Left ventricle myocardium inferior (tissue), 1 donor: ENCODE data around the gene TBC1D14. TPM values are rescaled to one million over a fixed set of nuclear protein-coding genes. Genes with fewer than 3 reads are reported as not detected.
"Not testable (repeated sequence)": the region's sequence is repeated elsewhere in the genome, so short reads cannot be mapped to it uniquely, and the experiment has no call there.

ENCODE experiments used
- DNase-seq: peaks from one replicate; pipeline ENCODE4 v3.0.0-alpha.2; 2020
- H3K27ac ChIP-seq: fragments of 200-600 bp; replicated peaks from 2 replicates; pipeline ENCODE4 v1.8.0; 2021
- H3K27me3 ChIP-seq: fragments of 200-600 bp; 2 replicates; pipeline ENCODE4 v1.8.0; 2021; ENCODE audit warnings: low read depth
- H3K36me3 ChIP-seq: fragments of 200-600 bp; 2 replicates; pipeline ENCODE4 v1.8.0; 2021
- H3K4me1 ChIP-seq: fragments of 200-600 bp; 2 replicates; pipeline ENCODE4 v1.8.0; 2021
- H3K4me3 ChIP-seq: fragments of 200-600 bp; 2 replicates; pipeline ENCODE4 v1.8.0; 2021; ENCODE audit warnings: mild to moderate bottlenecking, moderate library complexity
- H3K9me3 ChIP-seq: fragments of 200-600 bp; replicated peaks from 2 replicates; pipeline ENCODE4 v1.8.0; 2021
- CTCF ChIP-seq: fragments of 200-600 bp; IDR thresholded peaks from 2 replicates; pipeline ENCODE4 v1.8.0; 2021; ENCODE audit warnings: antibody characterized with exemption, mild to moderate bottlenecking, borderline replicate concordance
- intact Hi-C: fragments of 100-400 bp; cut with micrococcal nuclease; formaldehyde crosslinking; loops from one replicate; pipeline ENCODE4 v1.11.0; 2022
- total RNA-seq: library from RNA; stranded (reverse); fragmentation: NEBNext Ultra II Directional; extraction: Animal tissue kit (Norgen Biotek cat#: 25700); gene quantifications from one replicate; pipeline ENCODE4 v1.2.1, GENCODE V29; 2021
- donor health status: DM: no; HTN: yes; CAD: no; lungs with severe emphysema.

TBC1D14 gene
- total RNA-seq, 1 donor from 2014 or later: 36.1 TPM

DNA sequence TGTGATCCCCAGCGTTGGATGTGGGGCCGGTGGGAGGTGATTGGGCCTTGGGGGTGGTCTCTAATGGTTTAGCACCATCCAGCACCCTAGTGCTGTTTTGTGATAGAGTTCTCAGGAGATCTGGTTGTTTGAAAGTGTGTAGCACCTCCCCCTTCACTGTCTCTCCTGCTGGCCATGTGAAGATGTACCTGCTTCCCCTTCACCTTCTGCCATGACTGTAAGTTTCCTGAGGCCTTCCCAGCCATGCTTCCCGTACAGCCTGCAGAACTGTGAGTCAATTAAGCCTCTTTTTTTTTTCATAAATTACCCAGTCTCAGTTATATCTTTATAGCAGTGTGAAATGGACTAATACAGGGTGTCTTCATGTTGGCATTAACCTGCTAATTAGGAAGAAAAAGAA, 19.3 kb upstream of the TBC1D14 start:
- H3K27me3 ChIP-seq: no peaks in the 10 kb centered on the region
- intact Hi-C loops: no loop called here
- TF ChIP-seq CTCF: no peak
- H3K4me3 ChIP-seq: no peak overlapping the region
- no peak for DNase-seq
- H3K27ac ChIP-seq: no peak overlapping the region
- H3K36me3 ChIP-seq: no peaks in the 10 kb centered on the region
- H3K4me1 ChIP-seq: peaks cover 59% of the 10 kb centered on the region
- H3K9me3 ChIP-seq: peaks cover 10% of the 10 kb centered on the region

- not testable (repeated sequence) for H3K4me3 ChIP-seq, H3K27ac ChIP-seq
These were observed 18.7 kb upstream of the TBC1D14 start for GRCh38 chr4:6890971-6891370.

GRCh38 chr4:6891436-6892170, 18.0 kb upstream of the TBC1D14 start:
- H3K36me3 ChIP-seq: no peaks in the 10 kb centered on the region
- H3K9me3 ChIP-seq: peaks cover 10% of the 10 kb centered on the region
- DNase-seq: no peak
- H3K4me1 ChIP-seq: peaks cover 46% of the 10 kb centered on the region
- H3K27ac ChIP-seq: peak overlapping the region; percentile 43
- H3K4me3 ChIP-seq: peak overlapping the region; percentile 40
- TF ChIP-seq CTCF: no peak
- H3K27me3 ChIP-seq: no peaks in the 10 kb centered on the region
- intact Hi-C loops: no loop called here

More at GRCh38 chr4:6890971-6891370, 18.7 kb upstream of the TBC1D14 start:
- DNase-seq, H3K27me3 ChIP-seq, H3K36me3 ChIP-seq, intact Hi-C loops: not testable (repeated sequence)
- peaks cover 10% of the 10 kb centered on the region for H3K9me3 ChIP-seq
- peaks cover 53% of the 10 kb centered on the region for H3K4me1 ChIP-seq

DNA sequence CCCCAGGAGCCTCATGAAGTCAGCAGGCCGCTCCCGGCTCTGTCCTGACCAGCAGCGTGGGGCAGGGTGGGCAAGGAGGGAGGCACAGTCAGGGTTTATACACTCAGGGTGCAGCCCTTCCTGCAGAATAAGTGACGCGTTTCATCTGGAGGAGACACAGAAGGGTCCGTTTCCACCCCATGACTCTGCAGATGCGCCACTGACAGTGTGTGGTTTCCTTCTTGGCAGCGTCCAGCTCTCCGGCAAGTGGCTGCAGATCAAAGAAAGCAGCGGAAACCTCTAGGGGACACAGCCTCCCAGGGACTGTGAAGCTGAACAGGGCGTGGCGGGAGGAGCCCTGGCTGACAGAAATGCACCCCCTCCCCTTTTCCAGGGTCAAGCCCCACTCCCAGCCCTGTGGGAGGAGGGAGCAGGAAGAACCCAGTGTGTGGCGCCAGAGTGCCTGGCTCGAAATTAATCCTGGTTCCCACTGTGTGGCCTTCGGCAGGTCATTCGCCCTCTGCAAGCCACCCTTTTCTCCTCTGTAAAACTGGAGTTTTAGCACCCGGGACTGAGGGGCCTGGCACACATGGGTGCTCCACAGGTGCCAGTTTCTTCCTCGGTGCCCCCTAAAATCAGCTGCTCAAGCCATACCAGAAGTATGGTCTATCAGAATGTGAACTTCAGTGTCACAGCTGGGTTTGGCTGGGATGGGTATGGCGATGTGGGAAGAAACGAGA, 17.3 kb upstream of the TBC1D14 start:
- H3K27me3 ChIP-seq: no peaks in the 10 kb centered on the region
- intact Hi-C loops: no loop called here
- peaks cover 10% of the 10 kb centered on the region for H3K9me3 ChIP-seq
- H3K4me1 ChIP-seq: peaks cover 40% of the 10 kb centered on the region
- DNase-seq: peak; percentile 45
- peak overlapping the region; percentile 40 for H3K4me3 ChIP-seq
- H3K27ac ChIP-seq: peak overlapping the region; percentile 43
- no peaks in the 10 kb centered on the region for H3K36me3 ChIP-seq
- TF ChIP-seq CTCF: peak; percentile 17

DNA sequence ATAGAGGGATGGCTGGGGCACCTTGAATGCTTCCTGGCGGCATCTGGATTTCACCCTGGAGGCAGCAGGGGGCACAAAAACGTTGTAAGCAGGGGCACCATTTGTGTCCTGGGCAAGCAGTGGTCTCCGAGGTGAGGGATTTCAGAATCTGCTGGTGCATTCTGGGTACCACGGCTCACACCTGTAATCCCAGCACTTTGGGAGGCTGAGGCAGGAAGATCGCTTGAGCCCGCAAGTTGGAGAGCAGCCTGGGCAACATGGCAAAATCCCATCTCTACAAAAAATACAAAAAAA, 16.8 kb upstream of the TBC1D14 start:
- no peaks in the 10 kb centered on the region for H3K27me3 ChIP-seq
- H3K36me3 ChIP-seq: no peaks in the 10 kb centered on the region
- H3K9me3 ChIP-seq: peaks cover 10% of the 10 kb centered on the region
- intact Hi-C loops: no loop called here
- H3K27ac ChIP-seq: peak overlapping the region; percentile 43
- no peak overlapping the region for H3K4me3 ChIP-seq
- TF ChIP-seq CTCF: no peak
- DNase-seq: no peak
- peaks cover 35% of the 10 kb centered on the region for H3K4me1 ChIP-seq
